Transverse colon (tissue), 4 donors: ENCODE results near the gene RMND1. TPM values are rescaled to one million over a fixed set of nuclear protein-coding genes. Genes with fewer than 3 reads are reported as not detected.
"Not testable (repeated sequence)": the region's sequence is repeated elsewhere in the genome, so short reads cannot be mapped to it uniquely, and the experiment has no call there.

Source experiments
- DNase-seq: peaks from one replicate; pipeline ENCODE4 v3.0.0-alpha.2; 2019
- H3K27ac ChIP-seq, 4 donors: fragments of 200-600 bp; sonication (generic); 2 replicates each; pipeline ENCODE4 v1.5.1; 2016 to 2018; ENCODE audit warnings: inconsistent platforms in 4 of 4
- H3K27me3 ChIP-seq: fragments of 200-600 bp; sonication (generic); 2 replicates; pipeline ENCODE4 v1.5.1; 2017; ENCODE audit warnings: inconsistent platforms
- H3K36me3 ChIP-seq, 4 donors: fragments of 200-600 bp; sonication (generic); 2 replicates each; pipeline ENCODE4 v1.5.1; 2017 to 2019; ENCODE audit warnings: inconsistent platforms in 4 of 4
- H3K4me1 ChIP-seq, 4 donors: fragments of 200-600 bp; sonication (generic); 2 replicates each; pipeline ENCODE4 v1.5.1; 2017 to 2020; ENCODE audit warnings: inconsistent platforms in 4 of 4
- H3K4me3 ChIP-seq, 4 donors: fragments of 200-600 bp; sonication (generic); 1 replicate in 1 of 4; 2 replicates in 3 of 4; pipeline versions ENCODE4 v1.5.1 to v1.6.1; 2017 to 2019; ENCODE audit warnings: inconsistent platforms in 4 of 4
- H3K9me3 ChIP-seq, 2 donors: fragments of 200-600 bp; sonication (generic); 2 replicates each; pipeline ENCODE4 v1.5.1; 2017 to 2019; ENCODE audit warnings: inconsistent platforms in 2 of 2
- CTCF ChIP-seq, 5 experiments: fragments of 200-600 bp in 3 of 5; fragments of 450-650 bp in 2 of 5; sonication (generic) in 3 of 5; IDR thresholded peaks; 1 replicate in 2 of 5; 2 replicates in 3 of 5; pipeline ENCODE4 v1.5.1; 2016 to 2017; ENCODE audit warnings: antibody characterized with exemption in 5 of 5, inconsistent platforms in 3 of 5, mild to moderate bottlenecking in 2 of 5, moderate library complexity in 1 of 5
- EP300 ChIP-seq: sonication (generic); formaldehyde crosslinking; IDR thresholded peaks from one replicate; pipeline ENCODE4 v1.6.1; 2017; ENCODE audit warnings: antibody characterized with exemption, low read depth
- POLR2A ChIP-seq: fragments of 450-650 bp; IDR thresholded peaks from one replicate; pipeline ENCODE4 v1.6.1; 2016; ENCODE audit warnings: antibody characterized with exemption, mild to moderate bottlenecking, moderate library complexity
- POLR2AphosphoS5 ChIP-seq, 3 donors: sonication (generic); formaldehyde crosslinking; IDR thresholded peaks; one replicate each; pipeline ENCODE4 v1.6.1; 2016; ENCODE audit warnings: antibody characterized with exemption in 3 of 3
- WGBS, 2 donors: methylation state at CpG; one replicate each; pipeline ENCODE4 v1.1.5; 2018; ENCODE audit warnings: low coverage in 1 of 2; 5-methylcytosine and 5-hydroxymethylcytosine counted together
- in situ Hi-C, 4 donors: fragments of 200-750 bp; cut with MboI; loops; one replicate each; pipeline versions ENCODE4 v1.15.0 to v1.15.1; 2017; ENCODE audit warnings: low sequenced_read_pairs in 3 of 4, low pct_ligation_motif_present in 1 of 4, low pct_unique_long_range_greater_than_20kb in 1 of 4
- intact Hi-C: fragments of 100-400 bp; cut with DNase I; formaldehyde crosslinking; loops from one replicate; pipeline ENCODE4 v1.15.1; 2023; ENCODE audit warnings: low total_unique reads
- total RNA-seq, 4 donors: library from RNA; depleted of rRNA; stranded (reverse); fragments of >200 nt; gene quantifications; one replicate each; pipeline ENCODE4 v1.1.0, GENCODE V29; 2016

RMND1 gene
- total RNA-seq, 4 donors from 2014 or later = 5.6 to 29.2 (median 17.5) TPM

- no peak for DNase-seq
- Histone ChIP-seq H3K4me3 (no peak overlapping the region), H3K36me3 (no peaks in the 10 kb centered on the region), H3K27me3 (no peaks in the 10 kb centered on the region), H3K9me3 (no peaks in the 10 kb centered on the region), H3K27ac (peak overlapping the region; percentile 97 to 100 (median 100)), H3K4me1 (peaks cover 10 to 36% (median 23%) of the 10 kb centered on the region in 4 donors)
- in situ Hi-C loops = no loop called here
- intact Hi-C loops = no loop called here
- WGBS, 2 donors = 91 to 100% methylated on average over 1 to 2 of the region's 2 CpGs
- TF ChIP-seq EP300 (no peak), CTCF (IDR thresholded peaks at IDR 0.05) (no peak), POLR2A (no peak), POLR2AphosphoS5 (IDR thresholded peaks at IDR 0.05) (no peak)
These were observed 63.7 kb downstream of the RMND1 start for GRCh38 chr6:151388236-151388635.

GRCh38 chr6:151387175-151387970 is 64.6 kb downstream of the RMND1 start:
- Histone ChIP-seq H3K36me3 (no peaks in the 10 kb centered on the region), H3K4me3 (no peak overlapping the region), H3K27me3 (no peaks in the 10 kb centered on the region), H3K27ac (peak overlapping the region in 1 of 4 donors; percentile 97), H3K4me1 (peaks cover 5 to 28% (median 15%) of the 10 kb centered on the region in 4 donors), H3K9me3 (no peaks in the 10 kb centered on the region)
- WGBS, 2 donors = 91 to 98% methylated on average over 11 of the region's 11 CpGs
- DNase-seq = no peak
- TF ChIP-seq POLR2AphosphoS5 (IDR thresholded peaks at IDR 0.05) (no peak), EP300 (no peak), CTCF (IDR thresholded peaks at IDR 0.05) (no peak), POLR2A (no peak)
- in situ Hi-C loops = no loop called here
- intact Hi-C loops = no loop called here

GRCh38 chr6:151385177-151385576 is 66.7 kb downstream of the RMND1 start:
- WGBS, 2 donors = 58 to 67% methylated on average over 1 of the region's 1 CpG
- Histone ChIP-seq H3K27me3 (no peaks in the 10 kb centered on the region), H3K4me1 (peaks cover 9 to 30% (median 13%) of the 10 kb centered on the region in 4 donors), H3K36me3 (no peaks in the 10 kb centered on the region), H3K27ac (no peak overlapping the region), H3K9me3 (no peaks in the 10 kb centered on the region), H3K4me3 (no peak overlapping the region)
- in situ Hi-C loops (no loop called here), intact Hi-C loops (no loop called here)
- no peak for DNase-seq
- TF ChIP-seq EP300 (no peak), CTCF (IDR thresholded peaks at IDR 0.05) (no peak), POLR2AphosphoS5 (IDR thresholded peaks at IDR 0.05) (no peak), POLR2A (no peak)

- DNase-seq = no peak
- no peaks in the 10 kb centered on the region for H3K9me3 ChIP-seq
- H3K4me1 ChIP-seq = peaks cover 9 to 30% (median 12%) of the 10 kb centered on the region in 4 donors
- no peak for TF ChIP-seq POLR2A
- TF ChIP-seq EP300 = no peak
- TF ChIP-seq CTCF (IDR thresholded peaks at IDR 0.05) = no peak
- no peak for TF ChIP-seq POLR2AphosphoS5 (IDR thresholded peaks at IDR 0.05)
- H3K4me3 ChIP-seq = no peak overlapping the region
- intact Hi-C loops (no loop called here), in situ Hi-C loops (no loop called here)
- H3K36me3 ChIP-seq = no peaks in the 10 kb centered on the region
- 89 to 98% methylated on average over 5 of the region's 5 CpGs for WGBS, 2 donors
- H3K27ac ChIP-seq = no peak overlapping the region
- no peaks in the 10 kb centered on the region for H3K27me3 ChIP-seq
These were observed 67.8 kb downstream of the RMND1 start for GRCh38 chr6:151384151-151384550.

- H3K4me3 ChIP-seq, intact Hi-C loops, H3K27me3 ChIP-seq, H3K36me3 ChIP-seq, DNase-seq, H3K27ac ChIP-seq, H3K9me3 ChIP-seq, in situ Hi-C loops: not testable (repeated sequence)
- 95% methylated on average over 9 of the region's 9 CpGs; no CpG with 5 or more reads in 1 of the 2 donors for WGBS, 2 donors
- peaks cover 4 to 15% (median 5%) of the 10 kb centered on the region in 4 donors for H3K4me1 ChIP-seq
These were observed 69.3 kb downstream of the RMND1 start for GRCh38 chr6:151382631-151383030.
